Ovary (tissue), 3 donors: ENCODE measurements around the gene CBY2.

Source experiments
- CTCF ChIP-seq, 3 donors: fragments of 450-650 bp in 2 of 3; fragments of 200-600 bp in 1 of 3; IDR thresholded peaks; one replicate each; pipeline versions ENCODE4 v1.5.1 to v1.8.0; 2016 to 2022; ENCODE audit warnings: antibody characterized with exemption in 3 of 3, mild to moderate bottlenecking in 1 of 3
- EP300 ChIP-seq: sonication (generic); formaldehyde crosslinking; IDR thresholded peaks from one replicate; pipeline ENCODE4 v1.6.1; 2017; ENCODE audit warnings: antibody characterized with exemption
- donor health status: DM: no; HTN: no; CAD: no.

- TF ChIP-seq CTCF (IDR thresholded peaks at IDR 0.05) (no peak), EP300 (no peak)
Observed at GRCh38 chr13:45717349-45717748, 15.2 kb downstream of the CBY2 start.
